GM19324 (cell line): ENCODE data around the gene SCYL2.

Source experiments
- ATAC-seq: cut with Tn5 transposase; IDR thresholded peaks from one replicate; pipeline ENCODE4 v1.9.1; 2021; ENCODE audit warnings: mild to moderate bottlenecking, moderate library complexity; ENCODE audit not compliant: unreplicated experiment, low FRiP score

Gene SCYL2

DNA sequence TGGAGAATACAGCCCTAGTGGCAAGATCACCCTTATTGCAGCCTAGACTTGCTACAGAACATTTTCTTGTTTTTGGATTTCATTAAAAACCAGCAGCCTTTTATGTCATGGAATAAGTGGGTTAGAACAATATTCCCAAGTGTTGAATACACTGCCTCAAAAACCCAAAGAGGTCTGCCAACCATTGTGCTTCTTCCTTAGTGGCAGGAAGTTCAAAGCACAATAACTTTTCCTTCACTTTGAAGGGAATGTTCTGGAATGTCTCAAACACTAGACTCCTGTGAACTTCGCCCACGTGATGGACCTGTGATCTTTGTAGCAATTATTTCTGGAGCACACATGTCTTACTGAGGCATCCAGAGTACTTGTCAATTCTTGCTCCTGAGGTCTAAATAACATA is 98.4 kb downstream of the SCYL2 start:
- no peak for ATAC-seq

DNA sequence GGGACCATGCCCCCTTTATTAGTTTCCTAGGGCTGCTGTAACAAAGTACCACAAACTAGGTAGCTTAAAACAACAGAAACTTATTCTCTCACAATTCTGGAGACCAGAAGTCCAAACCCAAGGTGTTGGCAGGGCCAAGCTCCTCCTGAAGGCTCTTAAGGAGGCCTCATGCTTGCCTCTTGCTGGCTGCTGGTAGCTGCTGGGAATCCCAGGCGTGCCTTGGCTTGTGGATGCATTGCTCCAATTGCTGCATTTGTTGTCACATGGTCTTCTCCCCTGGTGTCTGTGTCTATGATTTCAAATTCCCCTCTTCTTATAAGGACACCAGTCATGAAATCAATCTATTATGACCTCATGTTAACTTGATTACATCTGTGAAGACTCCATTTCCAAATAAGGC is 101.1 kb downstream of the SCYL2 start:
- no peak for ATAC-seq

DNA sequence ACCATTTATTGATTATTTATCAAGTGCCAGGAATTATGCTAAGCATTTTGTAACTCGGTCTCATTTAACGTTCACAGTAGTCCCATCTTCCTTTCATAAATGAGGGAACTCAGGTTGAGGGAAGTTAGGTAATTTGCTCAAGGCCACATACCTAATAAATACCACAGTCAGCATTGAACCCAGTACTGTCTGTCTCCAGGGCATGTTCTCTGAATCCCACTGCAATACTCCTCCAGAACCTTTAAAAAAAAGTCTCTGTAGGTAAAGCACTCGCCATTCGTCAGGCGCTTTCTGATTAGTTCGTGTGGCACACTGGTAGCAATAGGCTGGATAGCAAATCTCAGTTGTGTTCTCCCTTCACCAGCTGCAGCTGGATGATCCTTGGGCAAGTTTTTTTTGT is 104.2 kb downstream of the SCYL2 start:
- ATAC-seq, result no peak

DNA sequence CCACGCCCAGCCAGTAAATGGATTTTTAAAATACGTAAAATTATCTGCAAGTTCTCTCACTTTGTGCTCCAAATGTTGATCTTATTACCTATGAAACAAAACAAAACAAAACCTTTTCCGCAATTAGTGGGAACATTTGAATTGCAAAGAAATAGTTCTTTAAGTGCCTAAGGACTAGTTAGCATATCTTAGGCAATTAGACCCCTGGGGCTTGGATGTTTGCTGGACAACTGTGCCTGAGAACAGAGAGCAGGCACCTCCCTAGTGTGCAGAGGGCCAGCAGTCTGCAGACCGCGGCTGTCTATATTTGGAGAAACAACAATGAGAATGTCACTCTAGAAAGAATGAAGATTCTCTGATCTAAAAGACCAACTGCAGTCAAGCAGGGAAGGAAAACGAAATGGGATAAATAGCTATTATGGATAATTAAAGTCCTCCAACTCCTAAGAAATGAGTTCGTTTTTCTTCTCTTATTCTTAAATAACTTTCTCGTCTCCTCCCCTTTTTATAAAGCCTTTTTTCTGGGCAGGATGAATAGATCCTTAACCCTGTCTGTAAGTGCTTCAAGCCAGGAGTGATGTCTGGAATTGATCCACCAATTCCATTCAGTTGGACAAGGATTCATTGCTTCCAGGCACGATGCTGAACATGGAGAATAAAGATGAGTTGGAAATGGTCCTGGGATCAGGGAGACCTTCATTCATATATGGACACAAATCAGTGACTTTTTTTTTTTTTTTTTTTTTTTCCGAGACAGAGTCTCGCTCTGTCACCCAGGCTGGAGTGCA is 106.1 kb downstream of the SCYL2 start:
- ATAC-seq, result no peak

DNA sequence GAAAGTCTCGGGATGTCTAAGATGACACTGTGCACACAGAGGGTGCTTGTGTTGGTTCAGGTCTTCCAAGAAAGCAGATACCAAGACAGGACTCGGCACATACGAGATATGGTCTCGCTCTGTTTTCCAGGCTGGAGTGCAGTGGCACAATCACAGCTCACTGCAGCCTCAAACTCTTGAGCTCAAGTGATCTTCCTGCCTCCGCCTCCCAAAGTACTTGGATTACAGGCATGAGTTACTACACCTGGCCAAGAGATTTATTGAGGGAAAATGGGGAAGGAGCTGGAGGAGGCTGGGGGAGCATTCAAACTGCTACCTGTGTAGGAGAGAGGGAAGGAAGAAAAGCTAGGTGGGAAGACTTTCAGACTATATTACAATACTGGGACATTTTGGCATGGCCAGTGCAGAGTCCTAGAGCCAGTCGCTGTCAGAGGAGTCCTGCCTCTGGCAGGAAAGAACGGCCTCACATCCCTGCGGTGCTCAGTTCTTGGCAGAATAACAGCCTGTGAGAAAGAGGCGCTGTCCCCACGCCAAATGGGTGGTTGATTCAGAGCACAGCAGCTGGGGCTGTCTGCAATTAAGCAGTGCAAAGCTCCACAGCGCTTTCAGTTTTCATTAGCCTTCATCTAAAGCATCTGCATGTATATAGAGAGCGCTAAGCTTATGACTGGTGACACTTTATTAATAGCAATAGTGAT is 108.2 kb downstream of the SCYL2 start:
- no peak for ATAC-seq

DNA sequence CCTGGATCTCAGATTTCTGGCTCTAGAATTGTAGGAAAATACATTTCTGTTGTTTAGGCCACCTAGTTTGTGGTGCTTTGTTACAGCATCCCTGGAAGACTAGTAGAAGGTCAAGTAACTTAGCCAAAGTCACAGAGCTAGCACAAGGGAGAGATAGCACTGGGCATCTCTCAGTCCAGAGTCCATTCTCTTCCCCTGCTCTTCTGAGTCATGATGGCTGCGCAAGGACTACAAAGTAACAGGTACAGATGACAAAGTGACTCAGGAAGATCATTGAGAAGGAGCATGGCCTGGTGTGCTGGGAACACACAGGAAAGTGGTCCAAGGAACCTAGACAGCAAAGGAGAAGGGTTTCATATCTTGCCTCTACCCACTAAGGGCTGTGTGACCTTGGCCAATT is 109.2 kb downstream of the SCYL2 start:
- ATAC-seq, result no peak

DNA sequence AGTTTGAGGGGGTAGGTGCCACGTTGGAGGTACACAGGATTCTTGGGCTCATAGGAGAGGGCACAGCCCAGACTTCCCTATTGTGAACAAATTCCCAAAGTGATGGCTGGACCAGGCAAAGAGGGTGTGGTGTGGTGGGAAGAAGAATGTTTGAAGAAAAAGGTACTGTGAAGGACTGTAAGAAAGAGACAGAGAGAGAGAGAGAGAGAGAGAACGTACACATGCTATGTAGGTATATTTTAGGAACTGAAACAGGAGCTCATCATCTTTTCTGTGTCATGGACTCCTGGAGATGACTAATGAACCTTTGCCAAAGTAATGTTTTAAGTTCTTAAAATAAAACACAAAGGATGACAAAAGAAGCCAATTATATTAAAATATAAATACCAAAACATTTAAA is 114.4 kb downstream of the SCYL2 start:
- ATAC-seq, result no peak

DNA sequence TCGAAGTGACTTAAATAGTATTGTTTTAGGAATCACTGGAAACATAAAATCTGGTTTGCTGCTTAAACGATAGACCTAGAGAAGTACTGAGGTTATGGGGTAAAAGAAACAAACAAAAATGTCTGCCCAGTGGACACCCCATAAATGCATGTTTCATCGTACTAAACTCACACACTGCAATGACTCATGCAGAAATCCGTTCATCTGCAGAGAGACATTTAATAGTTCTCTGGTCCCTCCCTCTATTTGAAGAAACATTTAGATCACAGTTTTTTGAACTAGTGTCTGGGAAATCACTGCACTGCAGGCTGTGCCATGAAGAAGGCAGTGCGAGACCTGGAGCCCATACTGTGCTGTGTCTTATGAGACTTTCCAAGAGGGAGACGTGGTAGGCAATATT is 115.4 kb downstream of the SCYL2 start:
- ATAC-seq, result no peak

DNA sequence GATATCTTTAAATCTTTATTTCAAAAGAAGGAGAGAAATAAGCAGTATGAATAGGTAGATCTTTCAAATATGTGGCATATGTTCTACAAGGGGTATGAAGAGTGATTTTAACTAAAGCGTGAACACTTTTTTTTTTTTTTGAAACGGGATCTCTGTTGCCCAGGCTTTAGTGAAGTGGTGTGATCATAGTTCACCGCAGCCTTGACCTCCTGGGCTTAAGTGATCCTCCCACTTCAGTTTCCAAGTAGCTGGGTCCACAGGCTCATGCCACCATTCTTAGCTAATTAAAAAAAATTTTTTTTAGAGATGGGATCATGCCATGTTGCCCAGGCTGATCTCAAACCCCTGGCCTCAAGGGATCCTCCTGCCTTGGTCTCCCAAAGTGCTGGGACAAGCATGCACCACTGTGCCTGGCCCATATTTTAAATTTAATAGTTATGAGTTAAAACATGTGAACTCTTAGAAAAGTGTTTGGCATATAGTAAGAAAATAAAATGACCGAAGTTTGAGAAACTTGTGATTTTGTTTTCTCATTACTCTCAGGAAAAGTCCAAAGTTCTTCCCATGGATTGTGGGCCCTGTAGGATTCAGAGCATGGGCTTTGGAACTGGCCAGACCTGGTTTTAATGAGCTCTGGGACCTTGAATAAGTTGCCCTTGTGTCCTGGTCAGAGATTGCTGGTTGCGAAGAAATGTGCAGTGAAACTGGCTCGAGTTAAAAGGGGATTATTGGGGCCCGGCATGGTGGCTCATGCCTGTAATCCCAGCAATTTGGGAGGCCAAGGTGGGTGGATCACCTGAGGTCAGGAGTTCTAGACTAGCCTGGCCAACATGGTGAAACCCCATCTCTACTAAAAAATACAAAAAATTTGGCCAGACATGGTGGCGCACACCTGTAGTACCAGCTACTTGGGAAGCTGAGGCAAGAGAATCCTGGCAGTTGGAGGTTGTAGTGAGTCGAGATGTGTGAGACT is 116.9 kb downstream of the SCYL2 start:
- ATAC-seq, result no peak

DNA sequence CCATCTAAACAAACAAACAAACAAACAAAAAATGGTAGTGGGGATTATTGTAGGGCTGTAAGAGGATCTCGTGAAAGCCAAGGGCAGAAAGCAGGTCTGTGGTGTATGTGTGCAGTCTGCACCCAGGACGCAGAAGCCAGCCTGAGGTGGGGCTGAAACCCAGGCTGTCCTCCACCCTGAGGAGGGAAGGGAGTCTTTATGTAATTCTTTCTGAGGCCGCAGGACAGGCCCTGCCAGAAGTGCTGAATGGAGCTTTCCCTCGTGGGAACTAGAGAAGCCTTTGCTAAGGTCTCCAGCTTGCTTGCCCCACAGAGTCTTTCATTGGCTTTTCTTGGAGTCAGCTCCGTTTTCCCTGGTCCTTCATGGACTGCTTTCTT is 117.6 kb downstream of the SCYL2 start:
- no peak for ATAC-seq

DNA sequence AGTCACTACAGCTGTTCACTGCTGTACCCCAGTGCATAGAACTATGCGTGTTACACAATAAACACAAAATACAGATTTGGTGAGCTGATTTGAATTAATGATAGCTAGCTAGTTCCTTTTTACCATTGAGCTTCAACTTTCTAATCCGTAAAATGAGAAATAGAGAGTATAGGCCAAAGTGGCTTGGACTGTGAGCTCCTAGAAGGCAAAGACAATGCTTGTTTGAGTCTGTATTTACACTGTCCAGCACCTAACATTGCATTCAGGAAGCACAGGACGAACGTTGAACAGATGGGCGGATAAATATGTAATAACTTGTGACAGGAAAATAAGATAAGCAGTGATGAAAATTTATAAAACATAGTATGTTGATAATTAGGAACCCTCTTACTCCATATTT is 121.4 kb downstream of the SCYL2 start:
- no peak for ATAC-seq
